IMR-90 (cell line): ENCODE data around the gene PRSS21.

ENCODE experiments used
- MXI1 ChIP-seq: IDR thresholded peaks from 2 replicates; pipeline ENCODE4 v1.6.1; 2012; ENCODE audit warnings: low read depth, mild to moderate bottlenecking, low read length, moderate library complexity, borderline replicate concordance
- POLR2A ChIP-seq: IDR thresholded peaks from 2 replicates; pipeline ENCODE4 v1.6.1; 2012; ENCODE audit warnings: mild to moderate bottlenecking, low read depth, low read length
- TF ChIP-seq, protein P1 (sequence below): conservative IDR thresholded peaks from 2 replicates; pipeline ENCODE4 v1.5.1; 2012; ENCODE audit warnings: mild to moderate bottlenecking, low read depth, low read length, improper control_type of control experiment

DNA sequence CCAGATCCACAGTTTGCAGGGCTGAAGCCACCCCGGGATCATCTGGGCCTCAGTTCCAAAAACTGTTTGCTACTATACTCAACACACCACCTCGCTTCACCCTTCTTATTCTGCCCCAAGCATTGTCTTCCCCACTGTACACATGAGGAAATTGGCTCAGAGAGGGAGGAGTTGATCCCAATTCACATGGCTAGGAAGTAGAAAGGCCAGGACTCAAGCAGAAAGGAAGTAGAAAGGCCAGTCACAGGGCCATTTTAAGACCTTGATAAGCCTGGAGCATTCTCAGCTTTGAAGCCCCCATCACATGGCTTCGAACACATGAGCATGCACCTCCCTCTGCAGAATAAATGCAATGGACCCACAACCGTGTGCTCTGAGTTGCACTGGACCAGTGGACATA lies 48.6 kb downstream of the PRSS21 start:
- TF ChIP-seq, protein P1, sequence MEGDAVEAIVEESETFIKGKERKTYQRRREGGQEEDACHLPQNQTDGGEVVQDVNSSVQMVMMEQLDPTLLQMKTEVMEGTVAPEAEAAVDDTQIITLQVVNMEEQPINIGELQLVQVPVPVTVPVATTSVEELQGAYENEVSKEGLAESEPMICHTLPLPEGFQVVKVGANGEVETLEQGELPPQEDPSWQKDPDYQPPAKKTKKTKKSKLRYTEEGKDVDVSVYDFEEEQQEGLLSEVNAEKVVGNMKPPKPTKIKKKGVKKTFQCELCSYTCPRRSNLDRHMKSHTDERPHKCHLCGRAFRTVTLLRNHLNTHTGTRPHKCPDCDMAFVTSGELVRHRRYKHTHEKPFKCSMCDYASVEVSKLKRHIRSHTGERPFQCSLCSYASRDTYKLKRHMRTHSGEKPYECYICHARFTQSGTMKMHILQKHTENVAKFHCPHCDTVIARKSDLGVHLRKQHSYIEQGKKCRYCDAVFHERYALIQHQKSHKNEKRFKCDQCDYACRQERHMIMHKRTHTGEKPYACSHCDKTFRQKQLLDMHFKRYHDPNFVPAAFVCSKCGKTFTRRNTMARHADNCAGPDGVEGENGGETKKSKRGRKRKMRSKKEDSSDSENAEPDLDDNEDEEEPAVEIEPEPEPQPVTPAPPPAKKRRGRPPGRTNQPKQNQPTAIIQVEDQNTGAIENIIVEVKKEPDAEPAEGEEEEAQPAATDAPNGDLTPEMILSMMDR: no peak
- no peak for TF ChIP-seq MXI1
- no peak for TF ChIP-seq POLR2A
